IMR-90 (cell line): Measurements from ENCODE around the gene BCAS3. TPM values are rescaled to one million over a fixed set of nuclear protein-coding genes. Genes with fewer than 3 reads are reported as not detected.

Experiments used
- ATAC-seq: fragments of 200-7000 bp; cut with Tn5 transposase; 2 replicates; pipeline ENCODE4 v1.9.1; 2020; ENCODE audit warnings: low read depth, mild to moderate bottlenecking, moderate library complexity
- BruUV-seq: library from RNA; stranded (reverse); fragments of 400-500 nt; replicated peaks from 2 replicates; lab custom pipeline; 2021; lab: Mats Ljungman, UMichigan
- CTCF ChIA-PET: fragments of 300-600 bp; formaldehyde crosslinking; extraction: SDS; loops from one replicate; lab custom pipeline; 2021; ENCODE audit warnings: antibody characterized with exemption; lab: Yijun Ruan, JAX
- POLR2A ChIA-PET: fragments of 300-600 bp; sonication (Branson Sonifier 250); formaldehyde crosslinking; loops from one replicate; lab custom pipeline; 2022; ENCODE audit warnings: antibody characterized with exemption; ENCODE audit not compliant: unreplicated experiment; lab: Charles Lee
- DNase-seq: peaks from one replicate; pipeline ENCODE4 v3.0.0; 2013
- H2AFZ ChIP-seq: replicated peaks from 2 replicates; pipeline ENCODE3; 2013; ENCODE audit warnings: low read length, mild to moderate bottlenecking; ENCODE audit not compliant: poor library complexity
- H2AK5ac ChIP-seq: 2 replicates; pipeline ENCODE4 v1.6.1; 2013; ENCODE audit warnings: low read depth, low read length, inconsistent platforms
- H2AK9ac ChIP-seq: replicated peaks from 2 replicates; pipeline ENCODE3; 2013; ENCODE audit warnings: mild to moderate bottlenecking, low read depth, low read length, moderate library complexity; ENCODE audit not compliant: poor library complexity
- H2BK120ac ChIP-seq: 2 replicates; pipeline ENCODE4 v1.6.1; 2013; ENCODE audit warnings: low read depth, low read length, inconsistent platforms
- H2BK15ac ChIP-seq: 3 replicates; pipeline ENCODE4 v1.6.1; 2013; ENCODE audit warnings: low read depth, low read length, inconsistent platforms
- H2BK20ac ChIP-seq: 2 replicates; pipeline ENCODE4 v1.6.1; 2013; ENCODE audit warnings: low read depth, mild to moderate bottlenecking, inconsistent platforms, low read length, moderate library complexity
- H2BK5ac ChIP-seq: 2 replicates; pipeline ENCODE4 v1.6.1; 2013; ENCODE audit warnings: mild to moderate bottlenecking, low read depth, low read length, inconsistent platforms; ENCODE audit not compliant: poor library complexity, severe bottlenecking
- H3K14ac ChIP-seq: replicated peaks from 2 replicates; pipeline ENCODE4 v1.6.1; 2013; ENCODE audit warnings: low read depth, low read length, inconsistent platforms
- H3K18ac ChIP-seq: 2 replicates; pipeline ENCODE4 v1.6.1; 2013; ENCODE audit warnings: low read depth, low read length, control low read depth
- H3K23ac ChIP-seq: 2 replicates; pipeline ENCODE4 v1.6.1; 2013; ENCODE audit warnings: low read depth, low read length, inconsistent platforms
- H3K27ac ChIP-seq: 2 replicates; pipeline ENCODE4 v1.5.1; 2013; ENCODE audit warnings: mild to moderate bottlenecking, control low read depth, low read length; ENCODE audit not compliant: insufficient read depth
- H3K27me3 ChIP-seq: 2 replicates; pipeline ENCODE4 v1.6.1; 2013; ENCODE audit warnings: low read length; ENCODE audit not compliant: control insufficient read depth, insufficient read depth
- H3K36me3 ChIP-seq: 2 replicates; pipeline ENCODE4 v1.6.1; 2013; ENCODE audit warnings: low read length, mixed read lengths; ENCODE audit not compliant: control insufficient read depth, insufficient read depth
- H3K4ac ChIP-seq: 2 replicates; pipeline ENCODE4 v1.6.1; 2013; ENCODE audit warnings: low read depth, low read length, inconsistent platforms
- H3K4me1 ChIP-seq: 2 replicates; pipeline ENCODE4 v1.6.1; 2013; ENCODE audit warnings: low read length, mixed read lengths; ENCODE audit not compliant: control insufficient read depth, insufficient read depth
- H3K4me2 ChIP-seq: 2 replicates; pipeline ENCODE4 v1.6.1; 2013; ENCODE audit warnings: low read depth, mild to moderate bottlenecking, control low read depth, low read length, moderate library complexity
- H3K4me3 ChIP-seq: 2 replicates; pipeline ENCODE4 v1.5.1; 2013; ENCODE audit warnings: low read depth, mild to moderate bottlenecking, control low read depth, low read length, moderate library complexity; ENCODE audit not compliant: insufficient read depth
- H3K56ac ChIP-seq: 2 replicates; pipeline ENCODE4 v1.6.1; 2013; ENCODE audit warnings: low read length, inconsistent platforms; ENCODE audit not compliant: insufficient read depth; ENCODE audit errors: extremely low read depth
- H3K79me1 ChIP-seq, 2 experiments: 2 replicates each; pipeline ENCODE4 v1.6.1; 2013; ENCODE audit warnings: low read length in 2 of 2, inconsistent platforms in 1 of 2, low read depth in 1 of 2
- H3K9ac ChIP-seq: 2 replicates; pipeline ENCODE4 v1.6.1; 2013; ENCODE audit warnings: low read depth, low read length, control low read depth
- H3K9me1 ChIP-seq: 2 replicates; pipeline ENCODE4 v1.6.1; 2013; ENCODE audit warnings: low read length, inconsistent platforms; ENCODE audit not compliant: insufficient read depth
- H3K9me3 ChIP-seq: 2 replicates; pipeline ENCODE4 v1.6.1; 2013; ENCODE audit warnings: low read length; ENCODE audit not compliant: control insufficient read depth, insufficient read depth
- H4K20me1 ChIP-seq: 2 replicates; pipeline ENCODE4 v1.6.1; 2013; ENCODE audit warnings: low read length, inconsistent platforms; ENCODE audit not compliant: insufficient read depth
- H4K5ac ChIP-seq: 2 replicates; pipeline ENCODE4 v1.6.1; 2013; ENCODE audit warnings: mild to moderate bottlenecking, low read depth, low read length, control low read depth
- H4K8ac ChIP-seq, 2 experiments: 2 replicates each; pipeline ENCODE4 v1.6.1; 2013; ENCODE audit warnings: low read depth in 2 of 2, low read length in 2 of 2, control low read depth in 1 of 2, inconsistent platforms in 1 of 2
- H4K91ac ChIP-seq: 2 replicates; pipeline ENCODE4 v1.6.1; 2013; ENCODE audit warnings: low read depth, low read length, inconsistent platforms; ENCODE audit not compliant: insufficient read depth
- BHLHE40 ChIP-seq: fragments of 150-350 bp; IDR thresholded peaks from 2 replicates; pipeline ENCODE4 v1.6.1; 2016; ENCODE audit warnings: mild to moderate bottlenecking, low read depth, low read length
- CEBPB ChIP-seq: IDR thresholded peaks from 2 replicates; pipeline ENCODE4 v1.6.1; 2012; ENCODE audit warnings: low read depth, low read length, improper control_type of control experiment
- CTCF ChIP-seq: conservative IDR thresholded peaks from 2 replicates; pipeline ENCODE4 v1.5.1; 2012; ENCODE audit warnings: mild to moderate bottlenecking, low read depth, low read length, improper control_type of control experiment
- FOS ChIP-seq: fragments of 150-350 bp; IDR thresholded peaks from 2 replicates; pipeline ENCODE4 v1.6.1; 2016; ENCODE audit warnings: low read depth, low read length
- MAZ ChIP-seq: IDR thresholded peaks from 2 replicates; pipeline ENCODE4 v1.6.1; 2012; ENCODE audit warnings: low read depth, mild to moderate bottlenecking, low read length, improper control_type of control experiment, moderate library complexity, borderline replicate concordance
- MXI1 ChIP-seq: IDR thresholded peaks from 2 replicates; pipeline ENCODE4 v1.6.1; 2012; ENCODE audit warnings: low read depth, mild to moderate bottlenecking, low read length, moderate library complexity, borderline replicate concordance
- NFE2L2 ChIP-seq: fragments of 150-350 bp; IDR thresholded peaks from 2 replicates; pipeline ENCODE4 v1.6.1; 2016; ENCODE audit warnings: low read depth, mild to moderate bottlenecking, low read length
- POLR2A ChIP-seq: IDR thresholded peaks from 2 replicates; pipeline ENCODE4 v1.6.1; 2012; ENCODE audit warnings: mild to moderate bottlenecking, low read depth, low read length
- RAD21 ChIP-seq: IDR thresholded peaks from 2 replicates; pipeline ENCODE4 v1.6.1; 2012; ENCODE audit warnings: low read length, improper control_type of control experiment
- RCOR1 ChIP-seq: IDR thresholded peaks from 2 replicates; pipeline ENCODE4 v1.6.1; 2012; ENCODE audit warnings: mild to moderate bottlenecking, low read length, improper control_type of control experiment; ENCODE audit not compliant: insufficient replicate concordance
- RFX5 ChIP-seq: IDR thresholded peaks from 2 replicates; pipeline ENCODE4 v1.8.0; 2012; ENCODE audit warnings: low read depth, mild to moderate bottlenecking, low read length, moderate library complexity
- SMC3 ChIP-seq: fragments of 150-350 bp; IDR thresholded peaks from 2 replicates; pipeline ENCODE4 v1.6.1; 2016; ENCODE audit warnings: low read depth, mild to moderate bottlenecking, antibody characterized with exemption, low read length, moderate library complexity
- USF2 ChIP-seq: fragments of 150-350 bp; IDR thresholded peaks from 2 replicates; pipeline ENCODE4 v1.6.1; 2017; ENCODE audit warnings: mild to moderate bottlenecking, antibody characterized with exemption, low read length, low read depth
- WGBS, 2 experiments: methylation state at CpG; one replicate each; pipeline versions ENCODE4 v1.1.5 to v1.1.7; 2013; ENCODE audit warnings: missing lambda C conversion rate in 2 of 2; ENCODE audit not compliant: insufficient read length in 1 of 2; ENCODE audit errors: extremely low coverage in 2 of 2; 5-methylcytosine and 5-hydroxymethylcytosine counted together
- dilution Hi-C: fragments of 300-500 bp; cut with HindIII; formaldehyde crosslinking; loops from one replicate; pipeline ENCODE4 v1.14.3; 2018; ENCODE audit warnings: low sequenced_read_pairs; ENCODE audit not compliant: unreplicated experiment
- in situ Hi-C: fragments of 300-500 bp; cut with MboI; formaldehyde crosslinking; loops from 3 replicates; pipeline ENCODE4 v1.14.3; 2019; ENCODE audit warnings: low sequenced_read_pairs, inconsistent platforms, mixed read lengths
- intact Hi-C: fragments of 100-400 bp; cut with micrococcal nuclease; formaldehyde crosslinking; loops from 2 replicates; pipeline ENCODE4 v1.10.0; 2022
- polyA plus RNA-seq, 3 experiments: library from polyadenylated mRNA; depleted of rRNA; stranded (reverse); fragments of >200 nt; gene quantifications; 2 replicates each; pipeline ENCODE4 v1.2.3, GENCODE V29; 2012; ENCODE audit warnings: low replicate concordance in 1 of 3
- total RNA-seq: library from RNA; depleted of rRNA; stranded (reverse); fragments of >200 nt; gene quantifications from 2 replicates; pipeline ENCODE4 v1.2.3, GENCODE V29; 2012
- TF ChIP-seq, protein P1 (sequence below): fragments of 150-350 bp; IDR thresholded peaks from 2 replicates; pipeline ENCODE4 v1.6.1; 2016; ENCODE audit warnings: low read depth, mild to moderate bottlenecking, low read length, moderate library complexity, borderline replicate concordance

Gene BCAS3
- total and polyA plus RNA-seq, 2 of the 4 experiments (the other 2 are of a cell fraction), result 6.3 to 27.1 TPM

DNA sequence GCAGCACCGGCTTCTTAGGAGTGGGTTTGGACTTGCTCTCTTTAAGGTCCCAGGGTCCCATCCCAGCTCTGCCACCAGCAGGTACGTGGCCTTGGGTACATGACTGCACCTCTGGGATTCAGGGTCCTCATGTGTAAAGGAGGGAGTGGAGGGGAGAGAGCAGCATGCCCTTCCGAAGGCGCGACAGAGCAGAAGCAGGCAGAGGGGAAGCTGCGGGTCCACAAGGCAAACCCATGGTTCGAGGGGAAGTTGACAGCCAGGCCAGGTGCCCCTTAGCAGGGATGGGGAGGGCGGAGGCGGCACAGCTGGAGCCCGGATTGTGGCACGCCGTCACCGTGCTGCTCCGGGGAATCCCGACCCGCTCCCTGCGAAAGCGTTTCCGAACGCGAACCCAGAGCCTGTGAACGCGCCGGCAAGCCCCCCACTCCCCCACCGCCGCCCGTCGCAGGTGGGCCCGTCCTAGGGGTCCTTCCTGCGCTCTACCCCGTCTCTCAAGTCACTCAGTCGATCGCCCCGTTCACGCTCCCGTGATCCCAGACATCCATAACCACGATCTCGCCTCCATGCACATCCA lies 717.8 kb downstream of the BCAS3 start:
- Histone ChIP-seq H3K14ac (peak overlapping the region; percentile 91), H3K27ac (peak overlapping the region; percentile 99)
- in situ Hi-C loops, result no loop called here

More for the DNA sequence above, 717.8 kb downstream of the BCAS3 start:
- Histone ChIP-seq H2AFZ (peak overlapping the region; percentile 86), H3K23ac (peak overlapping the region; percentile 97), H3K36me3 (peaks cover 6% of the 10 kb centered on the region; the same call in 1 of the 2 replicates), H3K79me1 (peaks cover 6 to 55% of the 10 kb centered on the region in 2 experiments; a peak in 3 of 4 replicates), H2BK5ac (peak overlapping the region; percentile 96), H3K56ac (peak overlapping the region; percentile 1; the same call in 1 of the 2 replicates), H3K4ac (peak overlapping the region; percentile 100), H3K4me2 (peak overlapping the region; percentile 68), H4K5ac (peak overlapping the region; percentile 77), H2BK15ac (peak overlapping the region; percentile 77; the same call in 2 of the 3 replicates), H3K4me1 (peaks cover 26% of the 10 kb centered on the region), H4K91ac (peak overlapping the region; percentile 91), H2AK9ac (peak overlapping the region; percentile 92), H3K9me1 (peaks cover 24% of the 10 kb centered on the region), H2BK120ac (peak overlapping the region; percentile 96), H4K20me1 (peaks cover 12% of the 10 kb centered on the region), H2AK5ac (peak overlapping the region; percentile 98), H2BK20ac (peak overlapping the region; percentile 90), H3K9ac (peak overlapping the region; percentile 96), H4K8ac (peak overlapping the region; percentile 82 to 90), H3K18ac (peak overlapping the region; percentile 65), H3K9me3 (no peaks in the 10 kb centered on the region), H3K27me3 (no peaks in the 10 kb centered on the region), H3K4me3 (peak overlapping the region; percentile 58)
- dilution Hi-C loops (no loop called here), intact Hi-C loops (loop anchor here (5.0 to 10.0 kb wide), 5 partner anchors 143 to 491 kb away; no protein-coding TSS in a partner anchor)
- ChIA-PET CTCF (interaction anchor here (1.0 to 2.0 kb wide), 3 partner anchors 61 to 674 kb away, joined by 3 to 10 read pairs (median 4); no protein-coding TSS in a partner anchor), POLR2A (interaction anchor here (1.3 kb wide), 1 partner anchor 184 kb away, joined by 3 read pairs; no protein-coding TSS in a partner anchor)
- no TSS peak for BruUV-seq
- TF ChIP-seq FOS (no peak), RAD21 (no peak), USF2 (no peak), CEBPB (no peak), RCOR1 (no peak), CTCF (no peak), NFE2L2 (no peak), MAZ (no peak), RFX5 (no peak), SMC3 (no peak), POLR2A (no peak), BHLHE40 (no peak), MXI1 (no peak)
- TF ChIP-seq, protein P1, sequence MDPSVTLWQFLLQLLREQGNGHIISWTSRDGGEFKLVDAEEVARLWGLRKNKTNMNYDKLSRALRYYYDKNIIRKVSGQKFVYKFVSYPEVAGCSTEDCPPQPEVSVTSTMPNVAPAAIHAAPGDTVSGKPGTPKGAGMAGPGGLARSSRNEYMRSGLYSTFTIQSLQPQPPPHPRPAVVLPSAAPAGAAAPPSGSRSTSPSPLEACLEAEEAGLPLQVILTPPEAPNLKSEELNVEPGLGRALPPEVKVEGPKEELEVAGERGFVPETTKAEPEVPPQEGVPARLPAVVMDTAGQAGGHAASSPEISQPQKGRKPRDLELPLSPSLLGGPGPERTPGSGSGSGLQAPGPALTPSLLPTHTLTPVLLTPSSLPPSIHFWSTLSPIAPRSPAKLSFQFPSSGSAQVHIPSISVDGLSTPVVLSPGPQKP, result no peak
- ATAC-seq, result no peak
- WGBS, 2 experiments, result 25% methylated on average over 15 of the region's 38 CpGs; no CpG with 5 or more reads in 1 of the 2 experiments
- no peak for DNase-seq
